Transverse colon (tissue), 4 donors: Measurements from ENCODE around the gene TLCD2. TPM values are rescaled to one million over a fixed set of nuclear protein-coding genes. Genes with fewer than 3 reads are reported as not detected.
"Not testable (repeated sequence)": the region's sequence is repeated elsewhere in the genome, so short reads cannot be mapped to it uniquely, and the experiment has no call there.

Source experiments
- DNase-seq: peaks from one replicate; pipeline ENCODE4 v3.0.0-alpha.2; 2019
- H3K27ac ChIP-seq, 4 donors: fragments of 200-600 bp; sonication (generic); 2 replicates each; pipeline ENCODE4 v1.5.1; 2016 to 2018; ENCODE audit warnings: inconsistent platforms in 4 of 4
- H3K27me3 ChIP-seq: fragments of 200-600 bp; sonication (generic); 2 replicates; pipeline ENCODE4 v1.5.1; 2017; ENCODE audit warnings: inconsistent platforms
- H3K36me3 ChIP-seq, 4 donors: fragments of 200-600 bp; sonication (generic); 2 replicates each; pipeline ENCODE4 v1.5.1; 2017 to 2019; ENCODE audit warnings: inconsistent platforms in 4 of 4
- H3K4me1 ChIP-seq, 4 donors: fragments of 200-600 bp; sonication (generic); 2 replicates each; pipeline ENCODE4 v1.5.1; 2017 to 2020; ENCODE audit warnings: inconsistent platforms in 4 of 4
- H3K4me3 ChIP-seq, 4 donors: fragments of 200-600 bp; sonication (generic); 1 replicate in 1 of 4; 2 replicates in 3 of 4; pipeline versions ENCODE4 v1.5.1 to v1.6.1; 2017 to 2019; ENCODE audit warnings: inconsistent platforms in 4 of 4
- H3K9me3 ChIP-seq, 2 donors: fragments of 200-600 bp; sonication (generic); 2 replicates each; pipeline ENCODE4 v1.5.1; 2017 to 2019; ENCODE audit warnings: inconsistent platforms in 2 of 2
- CTCF ChIP-seq, 5 experiments: fragments of 200-600 bp in 3 of 5; fragments of 450-650 bp in 2 of 5; sonication (generic) in 3 of 5; IDR thresholded peaks; 1 replicate in 2 of 5; 2 replicates in 3 of 5; pipeline ENCODE4 v1.5.1; 2016 to 2017; ENCODE audit warnings: antibody characterized with exemption in 5 of 5, inconsistent platforms in 3 of 5, mild to moderate bottlenecking in 2 of 5, moderate library complexity in 1 of 5
- EP300 ChIP-seq: sonication (generic); formaldehyde crosslinking; IDR thresholded peaks from one replicate; pipeline ENCODE4 v1.6.1; 2017; ENCODE audit warnings: antibody characterized with exemption, low read depth
- POLR2A ChIP-seq: fragments of 450-650 bp; IDR thresholded peaks from one replicate; pipeline ENCODE4 v1.6.1; 2016; ENCODE audit warnings: antibody characterized with exemption, mild to moderate bottlenecking, moderate library complexity
- POLR2AphosphoS5 ChIP-seq, 3 donors: sonication (generic); formaldehyde crosslinking; IDR thresholded peaks; one replicate each; pipeline ENCODE4 v1.6.1; 2016; ENCODE audit warnings: antibody characterized with exemption in 3 of 3
- WGBS, 2 donors: methylation state at CpG; one replicate each; pipeline ENCODE4 v1.1.5; 2018; ENCODE audit warnings: low coverage in 1 of 2; 5-methylcytosine and 5-hydroxymethylcytosine counted together
- in situ Hi-C, 4 donors: fragments of 200-750 bp; cut with MboI; loops; one replicate each; pipeline versions ENCODE4 v1.15.0 to v1.15.1; 2017; ENCODE audit warnings: low sequenced_read_pairs in 3 of 4, low pct_ligation_motif_present in 1 of 4, low pct_unique_long_range_greater_than_20kb in 1 of 4
- intact Hi-C: fragments of 100-400 bp; cut with DNase I; formaldehyde crosslinking; loops from one replicate; pipeline ENCODE4 v1.15.1; 2023; ENCODE audit warnings: low total_unique reads
- total RNA-seq, 4 donors: library from RNA; depleted of rRNA; stranded (reverse); fragments of >200 nt; gene quantifications; one replicate each; pipeline ENCODE4 v1.1.0, GENCODE V29; 2016

TLCD2 gene
- total RNA-seq, 4 donors from 2014 or later, result 21.6 to 48.6 (median 31.5) TPM

GRCh38 chr17:1653735-1654134, 56.4 kb downstream of the TLCD2 start:
- in situ Hi-C loops, result loop anchor here in 1 of 4 donors (25.0 kb wide), 1 partner anchor 384 kb away; the partner anchor contains the start of genes DPH1, OVCA2 and RTN4RL1
- no peak for DNase-seq
- TF ChIP-seq EP300 (no peak), CTCF (IDR thresholded peaks at IDR 0.05) (no peak), POLR2AphosphoS5 (IDR thresholded peaks at IDR 0.05) (no peak), POLR2A (no peak)
- intact Hi-C loops, result loop anchor here (10.0 kb wide), 1 partner anchor 61 kb away; the partner anchor contains the start of gene TLCD2
- Histone ChIP-seq H3K9me3 (no peaks in the 10 kb centered on the region), H3K4me1 (peaks cover 10 to 17% (median 16%) of the 10 kb centered on the region in 4 donors), H3K4me3 (no peak overlapping the region), H3K27me3 (no peaks in the 10 kb centered on the region), H3K27ac (no peak overlapping the region), H3K36me3 (peaks cover 0 to 76% (median 35%) of the 10 kb centered on the region in 4 donors)
- 84 to 91% methylated on average over 5 to 14 of the region's 14 CpGs for WGBS, 2 donors

- H3K27me3 ChIP-seq, H3K4me3 ChIP-seq, H3K9me3 ChIP-seq, DNase-seq, H3K27ac ChIP-seq: not testable (repeated sequence)
- WGBS, 2 donors, result 86 to 94% methylated on average over 6 to 7 of the region's 7 CpGs
- intact Hi-C loops, result loop anchor here (10.0 kb wide), 1 partner anchor 62 kb away; the partner anchor contains the start of gene TLCD2
- in situ Hi-C loops, result loop anchor here in 1 of 4 donors (25.0 kb wide), 1 partner anchor 385 kb away; the partner anchor contains the start of genes DPH1, OVCA2 and RTN4RL1
- peaks cover 17 to 26% (median 24%) of the 10 kb centered on the region in 4 donors for H3K4me1 ChIP-seq
- peaks cover 0 to 66% (median 30%) of the 10 kb centered on the region in 4 donors for H3K36me3 ChIP-seq
Measured at GRCh38 chr17:1652794-1653193, 57.4 kb downstream of the TLCD2 start.

Other genes with a start within 250 kb of the TLCD2 start
- 100 to 1,000 TPM; 163 to 456 (median 219) TPM for gene MYO1C, start 217.7 kb downstream of the TLCD2 start, total RNA-seq
- gene INPP5K, start 193.8 kb downstream of the TLCD2 start, total RNA-seq, result 100 to 1,000 TPM in 1 of 4 donors, 10 to 100 TPM in 3; 10.9 to 114 (median 81.9) TPM
- 10 to 100 TPM; 15.3 to 50.2 (median 32.7) TPM for gene PITPNA, start 147.6 kb downstream of the TLCD2 start, total RNA-seq
- gene SLC43A2, start 81.5 kb downstream of the TLCD2 start, total RNA-seq, result 10 to 100 TPM in 2 of 4 donors, 1 to 10 TPM in 2; 3.7 to 98.9 (median 12.3) TPM
- gene SCARF1, start 64.6 kb downstream of the TLCD2 start, total RNA-seq, result 10 to 100 TPM; 11.2 to 63.2 (median 16.3) TPM
- 100 to 1,000 TPM in 2 of 4 donors, 10 to 100 TPM in 2; 59.3 to 185 (median 108) TPM for gene RILP, start 60.5 kb downstream of the TLCD2 start, total RNA-seq
- 100 to 1,000 TPM; 155 to 410 (median 169) TPM for gene PRPF8, start 25.5 kb downstream of the TLCD2 start, total RNA-seq
- 10 to 100 TPM; 26.1 to 73.7 (median 35.7) TPM for gene WDR81, start 14.3 kb upstream of the TLCD2 start, total RNA-seq
- gene SERPINF2, start 32.5 kb upstream of the TLCD2 start, total RNA-seq, result 10 to 100 TPM in 1 of 4 donors, 1 to 10 TPM in 2, not detected in 1; 3.2 to 10.5 (median 3.4) TPM
- 100 to 1,000 TPM in 3 of 4 donors, 10 to 100 TPM in 1; 88.3 to 340 (median 114) TPM for gene SERPINF1, start 51.7 kb upstream of the TLCD2 start, total RNA-seq
- gene SMYD4, start 119.5 kb upstream of the TLCD2 start, total RNA-seq, result 10 to 100 TPM in 2 of 4 donors, 1 to 10 TPM in 2; 4.1 to 14.8 (median 9.0) TPM
- 100 to 1,000 TPM in 1 of 4 donors, 10 to 100 TPM in 2, 1 to 10 TPM in 1; 6.4 to 160 (median 23.9) TPM for gene RPA1, start 119.6 kb upstream of the TLCD2 start, total RNA-seq